ENCODE data around the gene GDF10.

GRCh38 chr10:47276071-47276470 is 23.9 kb upstream of the GDF10 start:
- TF ChIP-seq ARNTL (CRISPR knock-in tag; IDR thresholded peaks at IDR 0.05; ENCODE audit: borderline replicate concordance, low read depth) (no peak), ZNF565 (CRISPR knock-in tag; conservative IDR thresholded peaks at IDR 0.05; ENCODE audit: low read depth) (no peak), ZC3H10 (CRISPR knock-in tag; IDR thresholded peaks at IDR 0.05) (no peak), TOX (CRISPR knock-in tag; IDR thresholded peaks at IDR 0.05; ENCODE audit: borderline replicate concordance) (no peak)
- TF ChIP-seq, protein P1, sequence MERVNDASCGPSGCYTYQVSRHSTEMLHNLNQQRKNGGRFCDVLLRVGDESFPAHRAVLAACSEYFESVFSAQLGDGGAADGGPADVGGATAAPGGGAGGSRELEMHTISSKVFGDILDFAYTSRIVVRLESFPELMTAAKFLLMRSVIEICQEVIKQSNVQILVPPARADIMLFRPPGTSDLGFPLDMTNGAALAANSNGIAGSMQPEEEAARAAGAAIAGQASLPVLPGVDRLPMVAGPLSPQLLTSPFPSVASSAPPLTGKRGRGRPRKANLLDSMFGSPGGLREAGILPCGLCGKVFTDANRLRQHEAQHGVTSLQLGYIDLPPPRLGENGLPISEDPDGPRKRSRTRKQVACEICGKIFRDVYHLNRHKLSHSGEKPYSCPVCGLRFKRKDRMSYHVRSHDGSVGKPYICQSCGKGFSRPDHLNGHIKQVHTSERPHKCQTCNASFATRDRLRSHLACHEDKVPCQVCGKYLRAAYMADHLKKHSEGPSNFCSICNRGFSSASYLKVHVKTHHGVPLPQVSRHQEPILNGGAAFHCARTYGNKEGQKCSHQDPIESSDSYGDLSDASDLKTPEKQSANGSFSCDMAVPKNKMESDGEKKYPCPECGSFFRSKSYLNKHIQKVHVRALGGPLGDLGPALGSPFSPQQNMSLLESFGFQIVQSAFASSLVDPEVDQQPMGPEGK (CRISPR knock-in tag; IDR thresholded peaks at IDR 0.05; ENCODE audit: borderline replicate concordance) = no peak
